AG09309 (cell line): Measurements from ENCODE around the gene CCS.

ENCODE experiments used
- DNase-seq: peaks from one replicate; pipeline ENCODE4 v3.0.0-alpha.2; 2010; ENCODE audit warnings: low read depth
- H3K4me3 ChIP-seq: 2 replicates; pipeline ENCODE4 v1.5.1; 2011; ENCODE audit warnings: mild to moderate bottlenecking, low read depth, low read length, moderate library complexity; ENCODE audit not compliant: control insufficient read depth
- TF ChIP-seq, protein P1 (sequence below): IDR thresholded peaks from 2 replicates; pipeline ENCODE4 v1.5.1; 2011; ENCODE audit warnings: mild to moderate bottlenecking, low read depth, low read length, inconsistent platforms; ENCODE audit not compliant: insufficient read depth, control insufficient read depth; ENCODE audit errors: missing control alignments

The CCS gene

DNA sequence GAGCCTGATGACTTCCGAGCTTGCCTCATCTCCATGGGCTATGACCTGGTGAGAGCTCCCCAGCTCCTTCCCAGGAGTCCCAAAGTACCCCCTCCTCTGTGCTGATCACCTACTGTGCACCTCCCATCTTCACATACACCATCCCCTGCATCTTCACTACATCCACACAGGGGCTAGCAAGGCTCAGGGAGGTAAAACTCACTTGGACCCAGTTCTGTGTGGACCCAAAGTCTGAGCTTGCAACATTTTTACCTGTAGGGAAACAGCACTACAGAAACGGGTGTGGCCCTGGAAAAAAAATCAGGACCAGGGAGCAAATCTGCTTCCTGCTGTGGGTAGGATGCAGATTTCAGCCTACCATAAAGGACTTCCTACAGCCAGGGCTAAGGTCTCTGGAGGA, 30.7 kb upstream of the CCS start:
- no peak for DNase-seq
- no peak overlapping the region for H3K4me3 ChIP-seq
- TF ChIP-seq, protein P1, sequence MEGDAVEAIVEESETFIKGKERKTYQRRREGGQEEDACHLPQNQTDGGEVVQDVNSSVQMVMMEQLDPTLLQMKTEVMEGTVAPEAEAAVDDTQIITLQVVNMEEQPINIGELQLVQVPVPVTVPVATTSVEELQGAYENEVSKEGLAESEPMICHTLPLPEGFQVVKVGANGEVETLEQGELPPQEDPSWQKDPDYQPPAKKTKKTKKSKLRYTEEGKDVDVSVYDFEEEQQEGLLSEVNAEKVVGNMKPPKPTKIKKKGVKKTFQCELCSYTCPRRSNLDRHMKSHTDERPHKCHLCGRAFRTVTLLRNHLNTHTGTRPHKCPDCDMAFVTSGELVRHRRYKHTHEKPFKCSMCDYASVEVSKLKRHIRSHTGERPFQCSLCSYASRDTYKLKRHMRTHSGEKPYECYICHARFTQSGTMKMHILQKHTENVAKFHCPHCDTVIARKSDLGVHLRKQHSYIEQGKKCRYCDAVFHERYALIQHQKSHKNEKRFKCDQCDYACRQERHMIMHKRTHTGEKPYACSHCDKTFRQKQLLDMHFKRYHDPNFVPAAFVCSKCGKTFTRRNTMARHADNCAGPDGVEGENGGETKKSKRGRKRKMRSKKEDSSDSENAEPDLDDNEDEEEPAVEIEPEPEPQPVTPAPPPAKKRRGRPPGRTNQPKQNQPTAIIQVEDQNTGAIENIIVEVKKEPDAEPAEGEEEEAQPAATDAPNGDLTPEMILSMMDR: no peak

DNA sequence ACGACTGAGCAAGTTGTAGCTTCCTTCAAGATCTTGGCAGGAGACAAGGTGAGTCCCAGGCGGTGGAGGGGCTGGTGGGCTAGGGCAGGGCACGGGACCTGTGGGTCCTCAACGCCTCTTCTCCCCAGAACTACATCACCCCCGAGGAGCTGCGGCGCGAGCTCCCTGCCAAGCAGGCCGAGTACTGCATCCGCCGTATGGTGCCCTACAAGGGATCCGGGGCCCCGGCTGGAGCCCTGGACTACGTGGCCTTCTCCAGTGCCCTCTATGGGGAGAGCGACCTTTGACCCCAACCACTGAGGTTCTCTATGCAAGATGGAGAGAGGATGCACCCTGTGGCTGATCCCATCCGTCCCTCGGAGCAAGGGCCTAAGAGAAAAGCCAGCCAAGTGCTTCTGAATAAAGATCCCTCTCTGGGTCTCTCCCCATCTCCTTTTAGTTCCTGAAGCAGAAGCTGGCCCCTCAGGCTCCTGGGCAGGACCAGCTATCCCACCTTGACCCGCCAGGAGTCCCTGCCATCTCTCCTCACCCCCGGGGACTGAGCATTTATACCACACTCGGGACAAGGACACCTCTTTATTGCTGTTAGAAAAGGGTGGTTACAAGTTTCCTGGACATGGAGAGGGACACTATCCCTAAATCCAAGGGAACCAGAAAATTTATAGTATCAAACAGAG, 29.9 kb upstream of the CCS start:
- H3K4me3 ChIP-seq: no peak overlapping the region
- no peak for DNase-seq
- TF ChIP-seq, protein P1: no peak

DNA sequence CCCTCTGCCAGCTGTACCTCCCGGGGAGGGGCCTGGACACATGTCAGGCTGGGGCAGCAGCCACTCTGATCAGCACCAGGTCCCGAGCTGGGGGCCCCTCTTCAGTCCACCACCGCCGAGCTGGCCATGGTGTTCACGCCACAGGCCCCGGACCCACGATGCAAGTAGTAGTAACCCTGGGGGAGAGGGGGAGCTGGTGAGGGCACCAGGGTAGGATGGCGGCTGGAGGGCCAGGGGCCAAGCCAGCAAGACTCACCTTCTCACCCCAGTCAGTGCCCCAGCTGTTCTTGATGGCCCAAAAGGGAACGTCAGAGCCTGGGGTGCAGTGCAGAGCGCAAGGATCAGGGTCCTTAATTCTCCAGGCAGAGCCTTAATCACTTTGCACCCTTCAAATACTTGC, 29.2 kb upstream of the CCS start:
- no peak for DNase-seq
- TF ChIP-seq, protein P1: no peak

DNA sequence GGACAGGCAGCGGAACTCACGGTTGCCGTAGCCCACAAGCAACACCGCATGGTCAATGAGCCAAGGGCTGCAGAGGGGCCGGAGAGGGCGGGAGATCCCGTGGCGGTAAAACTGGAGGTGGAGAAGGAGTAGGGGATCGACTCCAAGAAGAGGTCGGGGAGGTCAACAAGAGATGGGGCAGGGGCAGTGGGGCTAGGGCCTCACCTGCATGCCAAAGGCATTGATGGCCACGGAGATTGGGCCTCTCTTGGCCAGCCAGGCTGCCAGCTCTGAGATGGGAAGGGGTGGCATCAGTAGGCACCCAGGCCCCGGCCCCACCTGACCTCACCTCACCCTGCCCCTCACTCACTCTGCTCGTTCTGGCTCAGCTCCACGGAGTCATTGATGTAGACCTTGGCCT, 28.4 kb upstream of the CCS start:
- DNase-seq: no peak
- H3K4me3 ChIP-seq: no peak overlapping the region
- TF ChIP-seq, protein P1: no peak

More for the DNA sequence above, 29.2 kb upstream of the CCS start:
- no peak overlapping the region for H3K4me3 ChIP-seq

DNA sequence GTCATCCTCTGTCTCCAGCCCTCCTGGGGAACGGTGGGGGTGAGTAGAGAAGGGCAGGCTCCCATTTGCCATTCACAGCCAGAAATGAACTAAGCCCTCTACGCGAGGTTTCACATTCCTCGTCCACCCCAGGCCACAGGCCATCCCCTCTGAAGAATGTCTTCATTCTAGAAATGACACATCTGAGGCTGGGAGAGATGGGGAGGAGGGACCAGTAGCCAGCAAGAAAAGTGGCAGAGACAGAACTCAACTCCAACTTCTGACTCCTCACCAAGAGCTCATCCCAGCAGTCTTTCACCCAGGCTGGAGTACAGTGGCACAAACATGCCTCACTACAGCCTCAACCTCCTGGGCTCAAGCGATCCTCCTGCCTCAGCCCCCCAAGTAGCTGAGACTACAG, 28.0 kb upstream of the CCS start:
- DNase-seq: no peak
- H3K4me3 ChIP-seq: no peak overlapping the region
- TF ChIP-seq, protein P1: no peak

DNA sequence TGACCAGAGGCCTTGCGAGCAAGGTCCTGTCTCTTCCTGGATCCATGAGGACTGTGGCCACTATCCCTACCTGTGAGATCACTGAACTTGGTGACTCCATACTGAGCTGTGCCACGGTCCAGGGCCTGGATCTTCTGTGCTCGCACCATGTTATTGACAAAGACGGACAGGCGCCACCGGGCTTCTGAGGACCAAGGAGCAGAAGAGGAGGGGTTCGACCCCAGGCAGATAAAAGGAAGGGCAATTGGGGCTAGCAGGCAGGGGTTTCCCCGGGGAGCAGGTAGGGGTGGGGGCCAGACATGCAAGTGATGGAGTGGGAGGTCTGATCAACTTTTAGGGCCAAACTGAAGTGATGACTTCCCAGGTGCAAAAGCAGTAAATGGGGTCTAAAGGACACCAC, 26.8 kb upstream of the CCS start:
- H3K4me3 ChIP-seq: no peak overlapping the region
- TF ChIP-seq, protein P1: no peak
- DNase-seq: no peak

DNA sequence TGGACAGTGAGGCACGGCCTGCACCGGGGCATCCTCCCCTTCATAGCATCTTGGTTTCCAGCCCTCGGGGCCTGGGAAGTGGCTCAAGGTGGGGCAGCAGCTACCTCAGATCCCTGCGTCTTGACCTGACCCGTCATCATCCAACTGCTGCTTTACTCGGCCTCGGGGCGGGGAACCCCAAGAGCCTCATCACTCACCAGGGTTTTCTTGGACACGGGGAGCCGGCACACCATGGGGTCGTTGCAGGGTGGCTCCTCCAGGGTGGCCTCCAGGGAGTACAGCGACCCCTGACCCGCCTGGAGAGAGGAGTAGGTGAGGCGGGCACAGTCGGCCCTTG, 25.2 kb upstream of the CCS start:
- no peak for DNase-seq
- H3K4me3 ChIP-seq: peak overlapping the region; percentile 45

More for the DNA sequence above, 25.2 kb upstream of the CCS start:
- TF ChIP-seq, protein P1: no peak
